C1 segment of cervical spinal cord (tissue), 14 donors: ENCODE data around the gene ETS2.

Source experiments
- DNase-seq, 14 donors: peaks; one replicate each; lab custom pipeline; 2025; lab: John Stamatoyannopoulos, UW

The ETS2 gene

GRCh38 chr21:38858812-38859205 lies 53.1 kb downstream of the ETS2 start:
- no peak for DNase-seq

GRCh38 chr21:38859852-38860251 lies 54.1 kb downstream of the ETS2 start:
- no peak for DNase-seq

- no peak for DNase-seq
Observed at GRCh38 chr21:38861056-38861455, 55.3 kb downstream of the ETS2 start.

GRCh38 chr21:38861989-38862683 lies 56.4 kb downstream of the ETS2 start:
- no peak for DNase-seq

GRCh38 chr21:38863291-38863690 lies 57.6 kb downstream of the ETS2 start:
- DNase-seq, result no peak

- DNase-seq, result no peak
Observed at GRCh38 chr21:38863843-38864363, 58.2 kb downstream of the ETS2 start.

- DNase-seq, result no peak
Observed at GRCh38 chr21:38864964-38865363, 59.2 kb downstream of the ETS2 start.

GRCh38 chr21:38869196-38869595 lies 63.5 kb downstream of the ETS2 start:
- no peak for DNase-seq

GRCh38 chr21:38869946-38870345 lies 64.2 kb downstream of the ETS2 start:
- DNase-seq, result no peak
